Adipocyte (in vitro differentiated cells): ENCODE measurements around the gene TEDC2.
A peak's percentile ranks its signal among the peaks of the same experiment; 100 is the strongest.
"Not testable (repeated sequence)": the region's sequence is repeated elsewhere in the genome, so short reads cannot be mapped to it uniquely, and the experiment has no call there.

ENCODE experiments used
- DNase-seq: peaks from one replicate; pipeline ENCODE4 v3.0.0-alpha.2; 2015; ENCODE audit warnings: low read depth
- H3K27me3 ChIP-seq: replicated peaks from 2 replicates; pipeline ENCODE4 v1.7.0; 2013; ENCODE audit warnings: mild to moderate bottlenecking, low read length, moderate library complexity; ENCODE audit not compliant: control insufficient read depth, insufficient read depth
- H3K36me3 ChIP-seq: 2 replicates; pipeline ENCODE4 v1.7.0; 2013; ENCODE audit warnings: low read length, mild to moderate bottlenecking, moderate library complexity; ENCODE audit not compliant: control insufficient read depth, insufficient read depth, severe bottlenecking
- H3K4me1 ChIP-seq: 2 replicates; pipeline ENCODE4 v1.7.0; 2013; ENCODE audit warnings: mild to moderate bottlenecking, low read length, moderate library complexity; ENCODE audit not compliant: control insufficient read depth, insufficient read depth
- H3K4me3 ChIP-seq: 2 replicates; pipeline ENCODE4 v1.7.0; 2013; ENCODE audit warnings: mild to moderate bottlenecking, low read length, moderate library complexity
- H3K9ac ChIP-seq: 2 replicates; pipeline ENCODE4 v1.7.0; 2013; ENCODE audit warnings: mild to moderate bottlenecking, low read length, moderate library complexity
- H3K9me3 ChIP-seq: 2 replicates; pipeline ENCODE4 v1.7.0; 2013; ENCODE audit warnings: mild to moderate bottlenecking, low read length, moderate library complexity; ENCODE audit not compliant: control insufficient read depth

Gene TEDC2

GRCh38 chr16:2474877-2475412, 15.0 kb downstream of the TEDC2 start, which contains the start of gene TBC1D24:
TBC1D24 (plus strand) TSS chr16:2475127; CDS start chr16:2496149, 21,022 bp downstream.
- Histone ChIP-seq H3K4me1 (peaks cover 7% of the 10 kb centered on the region), H3K36me3 (no peaks in the 10 kb centered on the region), H3K9ac (peak within 1 kb of the TSS; percentile 91), H3K27me3 (no peaks in the 10 kb centered on the region), H3K9me3 (no peaks in the 10 kb centered on the region), H3K4me3 (peak within 1 kb of the TSS; percentile 86)
- peak; percentile 96 for DNase-seq

- peak; percentile 52 for DNase-seq
- H3K9me3 ChIP-seq = no peaks in the 10 kb centered on the region
- H3K36me3 ChIP-seq = no peaks in the 10 kb centered on the region
- H3K27me3 ChIP-seq = no peaks in the 10 kb centered on the region
- H3K4me1 ChIP-seq = peaks cover 7% of the 10 kb centered on the region
- peak overlapping the region; percentile 83 for H3K4me3 ChIP-seq
- peak overlapping the region; percentile 84 for H3K9ac ChIP-seq
Observed at GRCh38 chr16:2475413-2476344, 15.8 kb downstream of the TEDC2 start.

GRCh38 chr16:2476345-2476720, 16.4 kb downstream of the TEDC2 start:
- Histone ChIP-seq H3K27me3 (no peaks in the 10 kb centered on the region), H3K9ac (peak overlapping the region; percentile 84), H3K9me3 (no peaks in the 10 kb centered on the region), H3K4me3 (peak overlapping the region; percentile 83), H3K4me1 (peaks cover 7% of the 10 kb centered on the region), H3K36me3 (no peaks in the 10 kb centered on the region)
- DNase-seq = no peak

GRCh38 chr16:2476741-2477140, 16.8 kb downstream of the TEDC2 start:
- Histone ChIP-seq H3K4me1 (peaks cover 7% of the 10 kb centered on the region), H3K27me3 (no peaks in the 10 kb centered on the region), H3K9ac (no peak overlapping the region), H3K9me3 (no peaks in the 10 kb centered on the region), H3K36me3 (no peaks in the 10 kb centered on the region), H3K4me3 (no peak overlapping the region)
- DNase-seq = no peak

- peaks cover 7% of the 10 kb centered on the region for H3K4me1 ChIP-seq
- H3K4me3 ChIP-seq = no peak overlapping the region
- no peak for DNase-seq
- H3K9ac ChIP-seq = no peak overlapping the region
- H3K9me3 ChIP-seq = no peaks in the 10 kb centered on the region
- no peaks in the 10 kb centered on the region for H3K36me3 ChIP-seq
- no peaks in the 10 kb centered on the region for H3K27me3 ChIP-seq
Observed at GRCh38 chr16:2477327-2477726, 17.4 kb downstream of the TEDC2 start.

- no peak overlapping the region for H3K4me3 ChIP-seq
- H3K9me3 ChIP-seq = no peaks in the 10 kb centered on the region
- DNase-seq = no peak
- no peaks in the 10 kb centered on the region for H3K36me3 ChIP-seq
- no peak overlapping the region for H3K9ac ChIP-seq
- H3K4me1 ChIP-seq = peaks cover 16% of the 10 kb centered on the region
- no peaks in the 10 kb centered on the region for H3K27me3 ChIP-seq
Observed at GRCh38 chr16:2478279-2478678, 18.4 kb downstream of the TEDC2 start.

GRCh38 chr16:2479996-2480395, 20.1 kb downstream of the TEDC2 start:
- not testable (repeated sequence) for DNase-seq, H3K9ac ChIP-seq, H3K36me3 ChIP-seq, H3K4me3 ChIP-seq, H3K9me3 ChIP-seq, H3K27me3 ChIP-seq
- H3K4me1 ChIP-seq = peaks cover 25% of the 10 kb centered on the region

- DNase-seq = no peak
- no peak overlapping the region for H3K9ac ChIP-seq
- H3K27me3 ChIP-seq = no peaks in the 10 kb centered on the region
- no peak overlapping the region for H3K4me3 ChIP-seq
- H3K4me1 ChIP-seq = peaks cover 25% of the 10 kb centered on the region
- no peaks in the 10 kb centered on the region for H3K9me3 ChIP-seq
- H3K36me3 ChIP-seq = no peaks in the 10 kb centered on the region
Observed at GRCh38 chr16:2480948-2481347, 21.0 kb downstream of the TEDC2 start.

GRCh38 chr16:2481676-2482075, 21.8 kb downstream of the TEDC2 start:
- H3K9me3 ChIP-seq = no peaks in the 10 kb centered on the region
- H3K36me3 ChIP-seq = no peaks in the 10 kb centered on the region
- no peak overlapping the region for H3K9ac ChIP-seq
- DNase-seq = no peak
- H3K4me3 ChIP-seq = no peak overlapping the region
- peaks cover 22% of the 10 kb centered on the region for H3K4me1 ChIP-seq
- no peaks in the 10 kb centered on the region for H3K27me3 ChIP-seq

- no peaks in the 10 kb centered on the region for H3K9me3 ChIP-seq
- H3K36me3 ChIP-seq = no peaks in the 10 kb centered on the region
- H3K4me3 ChIP-seq = no peak overlapping the region
- H3K4me1 ChIP-seq = peaks cover 22% of the 10 kb centered on the region
- DNase-seq = no peak
- peak overlapping the region; percentile 76 for H3K9ac ChIP-seq
- no peaks in the 10 kb centered on the region for H3K27me3 ChIP-seq
Observed at GRCh38 chr16:2482249-2482648, 22.3 kb downstream of the TEDC2 start.

- no peaks in the 10 kb centered on the region for H3K27me3 ChIP-seq
Observed at GRCh38 chr16:2482708-2483534, 23.0 kb downstream of the TEDC2 start.

More at GRCh38 chr16:2482708-2483534, 23.0 kb downstream of the TEDC2 start:
- H3K36me3 ChIP-seq = no peaks in the 10 kb centered on the region
- H3K9me3 ChIP-seq = no peaks in the 10 kb centered on the region
- peak; percentile 48 for DNase-seq
- H3K9ac ChIP-seq = peak overlapping the region; percentile 76
- peaks cover 22% of the 10 kb centered on the region for H3K4me1 ChIP-seq
- H3K4me3 ChIP-seq = peak overlapping the region; percentile 58
